KOPT-K1 (cell line): Measurements from ENCODE around the gene RBL1.
"Not testable (repeated sequence)": the region's sequence is repeated elsewhere in the genome, so short reads cannot be mapped to it uniquely, and the experiment has no call there.

ENCODE experiments used
- H3K27ac ChIP-seq: fragments of 200-600 bp; sonication (generic); 2 replicates; pipeline ENCODE4 v1.5.1; 2016; ENCODE audit warnings: antibody characterized with exemption, mild to moderate bottlenecking, low read depth, low read length; ENCODE audit not compliant: poor library complexity, severe bottlenecking
- H3K36me3 ChIP-seq: fragments of 200-600 bp; sonication (generic); 2 replicates; pipeline ENCODE4 v1.5.1; 2017; ENCODE audit warnings: antibody characterized with exemption, mild to moderate bottlenecking, low read length, moderate library complexity; ENCODE audit not compliant: insufficient read depth
- H3K9me3 ChIP-seq: fragments of 200-600 bp; sonication (generic); 2 replicates; pipeline ENCODE4 v1.5.1; 2017; ENCODE audit warnings: antibody characterized with exemption, low read length, mild to moderate bottlenecking; ENCODE audit not compliant: insufficient read depth, poor library complexity, severe bottlenecking

RBL1 gene

GRCh38 chr20:37095599-37096414 lies at the start of gene RBL1:
RBL1 (minus strand) TSS chr20:37095997; CDS start chr20:37095928, 69 bp downstream.
- Histone ChIP-seq H3K9me3 (no peaks in the 10 kb centered on the region), H3K36me3 (peaks cover 39% of the 10 kb centered on the region), H3K27ac (peak within 1 kb of the TSS; percentile 94)

- no peaks in the 10 kb centered on the region for H3K9me3 ChIP-seq
- H3K27ac ChIP-seq: no peak overlapping the region
- H3K36me3 ChIP-seq: no peaks in the 10 kb centered on the region
Measured at GRCh38 chr20:37144856-37145404, 49.1 kb upstream of the RBL1 start.

- no peaks in the 10 kb centered on the region for H3K9me3 ChIP-seq
- H3K27ac ChIP-seq: no peak overlapping the region
- H3K36me3 ChIP-seq: no peaks in the 10 kb centered on the region
Measured at GRCh38 chr20:37142708-37143107, 46.9 kb upstream of the RBL1 start.

- no peaks in the 10 kb centered on the region for H3K36me3 ChIP-seq
- H3K9me3 ChIP-seq: no peaks in the 10 kb centered on the region
- no peak overlapping the region for H3K27ac ChIP-seq
Measured at GRCh38 chr20:37137547-37137946, 41.8 kb upstream of the RBL1 start.

- Histone ChIP-seq H3K9me3 (no peaks in the 10 kb centered on the region), H3K36me3 (no peaks in the 10 kb centered on the region), H3K27ac (no peak overlapping the region)
Measured at GRCh38 chr20:37133952-37134351, 38.2 kb upstream of the RBL1 start.

GRCh38 chr20:37131486-37131885 lies 35.7 kb upstream of the RBL1 start:
- Histone ChIP-seq H3K36me3 (no peaks in the 10 kb centered on the region), H3K27ac (no peak overlapping the region), H3K9me3 (no peaks in the 10 kb centered on the region)

- no peak overlapping the region for H3K27ac ChIP-seq
- H3K36me3 ChIP-seq: no peaks in the 10 kb centered on the region
- peaks cover 4% of the 10 kb centered on the region for H3K9me3 ChIP-seq
Measured at GRCh38 chr20:37128803-37129202, 33.0 kb upstream of the RBL1 start.

- not testable (repeated sequence) for H3K36me3 ChIP-seq, H3K9me3 ChIP-seq, H3K27ac ChIP-seq
Measured at GRCh38 chr20:37126290-37126689, 30.5 kb upstream of the RBL1 start.

GRCh38 chr20:37123441-37123840 lies 27.6 kb upstream of the RBL1 start:
- H3K27ac ChIP-seq: no peak overlapping the region
- H3K36me3 ChIP-seq: no peaks in the 10 kb centered on the region
- peaks cover 4% of the 10 kb centered on the region for H3K9me3 ChIP-seq

- Histone ChIP-seq H3K36me3 (no peaks in the 10 kb centered on the region), H3K27ac (no peak overlapping the region), H3K9me3 (peaks cover 4% of the 10 kb centered on the region)
Measured at GRCh38 chr20:37120497-37120896, 24.7 kb upstream of the RBL1 start.

- no peak overlapping the region for H3K27ac ChIP-seq
- no peaks in the 10 kb centered on the region for H3K9me3 ChIP-seq
- no peaks in the 10 kb centered on the region for H3K36me3 ChIP-seq
Measured at GRCh38 chr20:37119356-37120036, 23.7 kb upstream of the RBL1 start.

GRCh38 chr20:37114012-37114411 lies 18.2 kb upstream of the RBL1 start:
- Histone ChIP-seq H3K27ac (no peak overlapping the region), H3K9me3 (no peaks in the 10 kb centered on the region), H3K36me3 (no peaks in the 10 kb centered on the region)

GRCh38 chr20:37111926-37112455 lies 16.2 kb upstream of the RBL1 start:
- Histone ChIP-seq H3K27ac (no peak overlapping the region), H3K36me3 (no peaks in the 10 kb centered on the region), H3K9me3 (no peaks in the 10 kb centered on the region)

GRCh38 chr20:37108676-37109075 lies 12.9 kb upstream of the RBL1 start:
- Histone ChIP-seq H3K27ac (no peak overlapping the region), H3K9me3 (no peaks in the 10 kb centered on the region), H3K36me3 (no peaks in the 10 kb centered on the region)

GRCh38 chr20:37102571-37102970 lies 6.8 kb upstream of the RBL1 start:
- Histone ChIP-seq H3K27ac (no peak overlapping the region), H3K9me3 (no peaks in the 10 kb centered on the region)

More at GRCh38 chr20:37102571-37102970, 6.8 kb upstream of the RBL1 start:
- no peaks in the 10 kb centered on the region for H3K36me3 ChIP-seq
